Measurements from ENCODE around the gene RASSF1.

Gene RASSF1

GRCh38 chr3:50350527-50351322 is 10.1 kb upstream of the RASSF1 start, which contains the start of the genes CYB561D2 and NPRL2:
CYB561D2 (plus strand) TSS chr3:50350862; CDS start chr3:50351434, 572 bp downstream.
NPRL2 (minus strand) TSS chr3:50350775; CDS start chr3:50350652, 123 bp downstream.
- Histone ChIP-seq H3K4me1 (ENCODE audit: control insufficient read depth, insufficient read depth, low read length) (peaks cover 6% of the 10 kb centered on the region), H3K27me3 (ENCODE audit: control insufficient read depth, insufficient read depth, low read length) (peaks cover 10% of the 10 kb centered on the region), H3K36me3 (ENCODE audit: control insufficient read depth, insufficient read depth, low read length) (peaks cover 29% of the 10 kb centered on the region), H3K9me3 (ENCODE audit: control insufficient read depth, insufficient read depth, low read length) (no peaks in the 10 kb centered on the region), H3K9ac (ENCODE audit: low read depth, low read length) (peak within 1 kb of the TSS; percentile 95), H3K4me3 (ENCODE audit: low read depth, low read length) (peak within 1 kb of the TSS; percentile 100)

DNA sequence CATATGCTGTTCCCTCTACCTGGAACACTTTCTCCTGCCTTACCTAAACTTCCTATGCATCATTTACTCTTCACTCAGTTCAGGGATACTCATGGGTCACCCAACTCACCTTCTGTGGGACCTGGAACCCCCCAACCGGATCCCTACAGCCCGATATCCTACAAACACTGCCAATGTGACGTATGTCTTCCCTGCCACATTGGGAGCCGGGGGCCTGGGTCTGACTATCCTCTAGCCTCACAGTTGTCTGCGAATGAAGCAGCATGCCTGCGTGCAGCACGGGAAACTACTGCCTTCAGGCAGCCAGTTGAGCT is 9.5 kb upstream of the RASSF1 start:
- H3K9me3 ChIP-seq (ENCODE audit: control insufficient read depth, insufficient read depth, low read length) = no peaks in the 10 kb centered on the region
- H3K27me3 ChIP-seq (ENCODE audit: control insufficient read depth, insufficient read depth, low read length) = peaks cover 12% of the 10 kb centered on the region
- H3K4me3 ChIP-seq (ENCODE audit: low read depth, low read length) = peak overlapping the region; percentile 100
- H3K9ac ChIP-seq (ENCODE audit: low read depth, low read length) = peak overlapping the region; percentile 95
- H3K36me3 ChIP-seq (ENCODE audit: control insufficient read depth, insufficient read depth, low read length) = peaks cover 26% of the 10 kb centered on the region
- peaks cover 6% of the 10 kb centered on the region for H3K4me1 ChIP-seq (ENCODE audit: control insufficient read depth, insufficient read depth, low read length)

- Histone ChIP-seq H3K36me3 (ENCODE audit: control insufficient read depth, insufficient read depth, low read length) (peaks cover 9% of the 10 kb centered on the region), H3K9me3 (ENCODE audit: control insufficient read depth, insufficient read depth, low read length) (no peaks in the 10 kb centered on the region), H3K9ac (ENCODE audit: low read depth, low read length) (no peak overlapping the region), H3K4me1 (ENCODE audit: control insufficient read depth, insufficient read depth, low read length) (peaks cover 6% of the 10 kb centered on the region), H3K4me3 (ENCODE audit: low read depth, low read length) (no peak overlapping the region), H3K27me3 (ENCODE audit: control insufficient read depth, insufficient read depth, low read length) (peaks cover 39% of the 10 kb centered on the region)
Measured at GRCh38 chr3:50347187-50347813, 6.7 kb upstream of the RASSF1 start.

- peaks cover 9% of the 10 kb centered on the region for H3K36me3 ChIP-seq (ENCODE audit: control insufficient read depth, insufficient read depth, low read length)
- H3K4me3 ChIP-seq (ENCODE audit: low read depth, low read length) = peak within 1 kb of the TSS; percentile 78
- peaks cover 55% of the 10 kb centered on the region for H3K27me3 ChIP-seq (ENCODE audit: control insufficient read depth, insufficient read depth, low read length)
- H3K9ac ChIP-seq (ENCODE audit: low read depth, low read length) = no peak within 1 kb of the TSS
- peaks cover 2% of the 10 kb centered on the region for H3K4me1 ChIP-seq (ENCODE audit: control insufficient read depth, insufficient read depth, low read length)
- no peaks in the 10 kb centered on the region for H3K9me3 ChIP-seq (ENCODE audit: control insufficient read depth, insufficient read depth, low read length)
Measured at GRCh38 chr3:50345586-50346234, 5.1 kb upstream of the RASSF1 start, which contains the start of gene ZMYND10. ZMYND10 (minus strand) TSS chr3:50345732; CDS start chr3:50345579, 153 bp downstream.

DNA sequence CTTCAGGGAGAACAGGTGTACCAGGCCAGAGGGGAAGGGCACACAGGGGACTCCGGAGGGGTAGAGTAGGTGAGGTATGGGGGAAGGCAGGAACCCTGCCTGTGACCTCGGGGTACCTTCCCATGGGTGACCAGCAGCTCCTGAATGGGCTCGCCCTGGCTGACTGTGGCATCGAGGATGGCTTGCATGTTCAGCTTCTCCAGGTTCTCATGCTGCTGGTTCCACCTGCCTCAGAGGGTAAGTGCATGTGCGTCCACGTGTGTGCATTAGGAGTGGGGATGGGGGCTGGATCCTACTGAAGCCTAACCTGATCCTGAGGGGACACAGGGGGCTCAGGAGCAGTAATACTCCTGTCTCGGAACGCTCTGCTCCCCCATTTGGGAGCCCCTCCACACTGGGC is 4.4 kb upstream of the RASSF1 start:
- peaks cover 61% of the 10 kb centered on the region for H3K27me3 ChIP-seq (ENCODE audit: control insufficient read depth, insufficient read depth, low read length)
- H3K36me3 ChIP-seq (ENCODE audit: control insufficient read depth, insufficient read depth, low read length) = peaks cover 9% of the 10 kb centered on the region
- no peaks in the 10 kb centered on the region for H3K9me3 ChIP-seq (ENCODE audit: control insufficient read depth, insufficient read depth, low read length)
- peak overlapping the region; percentile 78 for H3K4me3 ChIP-seq (ENCODE audit: low read depth, low read length)
- peaks cover 3% of the 10 kb centered on the region for H3K4me1 ChIP-seq (ENCODE audit: control insufficient read depth, insufficient read depth, low read length)
- no peak overlapping the region for H3K9ac ChIP-seq (ENCODE audit: low read depth, low read length)

DNA sequence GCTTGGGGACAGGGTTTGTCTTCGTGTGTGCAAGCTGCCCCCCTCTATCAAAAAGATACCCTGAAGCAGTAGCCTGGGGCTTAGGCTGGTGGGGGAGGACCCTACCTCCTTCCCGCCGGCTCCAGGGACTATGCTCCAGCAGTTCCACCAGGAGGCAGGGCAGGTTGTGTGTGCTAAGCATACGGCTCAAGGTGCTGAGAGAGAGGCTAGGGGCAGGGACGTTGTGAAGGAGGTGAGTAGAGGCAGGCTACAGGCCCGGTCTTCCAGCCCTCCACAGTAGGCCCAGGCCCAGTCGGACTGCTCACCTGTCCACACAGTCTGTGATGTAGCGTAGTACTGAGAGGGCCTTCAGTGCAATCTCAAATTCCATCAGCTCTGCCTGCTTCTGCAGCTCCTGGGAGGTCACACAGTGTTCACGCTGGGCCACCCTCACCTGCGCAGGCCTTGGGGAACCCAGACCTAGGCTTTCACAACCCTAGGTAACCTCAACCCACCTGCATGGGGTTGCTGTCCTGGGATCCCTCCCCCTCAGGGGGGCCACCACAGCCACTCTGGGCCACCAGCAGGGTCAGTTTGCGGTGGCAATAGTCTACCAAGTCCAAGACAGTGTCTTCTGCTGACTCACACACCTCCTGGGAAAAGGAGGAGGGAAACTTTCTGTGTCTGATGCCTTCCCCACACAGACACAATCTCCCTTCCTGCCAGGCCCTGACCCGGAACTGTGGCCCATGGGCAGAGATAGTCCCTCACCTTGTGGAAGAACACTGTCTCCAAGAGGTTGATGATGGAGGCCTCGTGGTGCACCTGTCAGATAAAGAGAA is 2.4 kb upstream of the RASSF1 start:
- no peak overlapping the region for H3K9ac ChIP-seq (ENCODE audit: low read depth, low read length)
- H3K9me3 ChIP-seq (ENCODE audit: control insufficient read depth, insufficient read depth, low read length) = no peaks in the 10 kb centered on the region
- no peak overlapping the region for H3K4me3 ChIP-seq (ENCODE audit: low read depth, low read length)
- peaks cover 5% of the 10 kb centered on the region for H3K36me3 ChIP-seq (ENCODE audit: control insufficient read depth, insufficient read depth, low read length)
- H3K4me1 ChIP-seq (ENCODE audit: control insufficient read depth, insufficient read depth, low read length) = peaks cover 5% of the 10 kb centered on the region
- peaks cover 79% of the 10 kb centered on the region for H3K27me3 ChIP-seq (ENCODE audit: control insufficient read depth, insufficient read depth, low read length)

DNA sequence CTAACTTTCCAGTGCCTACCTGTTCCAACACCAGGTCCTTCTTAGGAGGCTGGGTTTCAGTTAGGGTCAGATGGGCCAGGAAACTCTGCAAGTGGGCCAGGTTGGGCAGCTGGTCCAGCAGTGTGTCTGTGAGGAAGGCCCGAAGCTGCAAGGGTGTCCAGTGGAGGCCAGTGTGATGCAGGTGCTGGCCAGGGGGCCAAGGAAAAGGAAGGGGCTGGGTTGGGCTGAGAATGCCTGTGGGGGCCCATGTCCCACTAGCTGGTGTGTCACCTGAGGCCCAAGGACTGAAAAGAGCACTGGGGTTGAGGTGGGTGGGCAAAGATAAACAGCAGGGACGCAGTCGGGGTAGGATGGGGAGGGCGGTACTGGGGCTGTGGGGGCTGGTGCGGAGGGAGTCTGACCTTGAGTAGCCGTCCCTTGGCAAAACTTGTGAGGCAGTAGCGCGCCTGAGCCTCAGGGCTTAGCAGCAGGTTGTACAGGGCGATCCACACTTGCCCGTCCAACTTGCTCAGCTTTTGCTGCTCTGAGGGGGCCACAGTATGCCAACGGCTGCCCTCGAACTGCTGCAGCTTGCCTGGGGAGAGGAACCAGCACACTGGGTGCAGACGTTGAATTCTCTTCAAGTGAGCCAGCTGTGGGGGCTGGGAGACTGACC is 1.5 kb upstream of the RASSF1 start:
- no peaks in the 10 kb centered on the region for H3K9me3 ChIP-seq (ENCODE audit: control insufficient read depth, insufficient read depth, low read length)
- no peak overlapping the region for H3K4me3 ChIP-seq (ENCODE audit: low read depth, low read length)
- no peaks in the 10 kb centered on the region for H3K36me3 ChIP-seq (ENCODE audit: control insufficient read depth, insufficient read depth, low read length)
- peaks cover 80% of the 10 kb centered on the region for H3K27me3 ChIP-seq (ENCODE audit: control insufficient read depth, insufficient read depth, low read length)
- H3K9ac ChIP-seq (ENCODE audit: low read depth, low read length) = no peak overlapping the region
- peaks cover 3% of the 10 kb centered on the region for H3K4me1 ChIP-seq (ENCODE audit: control insufficient read depth, insufficient read depth, low read length)

DNA sequence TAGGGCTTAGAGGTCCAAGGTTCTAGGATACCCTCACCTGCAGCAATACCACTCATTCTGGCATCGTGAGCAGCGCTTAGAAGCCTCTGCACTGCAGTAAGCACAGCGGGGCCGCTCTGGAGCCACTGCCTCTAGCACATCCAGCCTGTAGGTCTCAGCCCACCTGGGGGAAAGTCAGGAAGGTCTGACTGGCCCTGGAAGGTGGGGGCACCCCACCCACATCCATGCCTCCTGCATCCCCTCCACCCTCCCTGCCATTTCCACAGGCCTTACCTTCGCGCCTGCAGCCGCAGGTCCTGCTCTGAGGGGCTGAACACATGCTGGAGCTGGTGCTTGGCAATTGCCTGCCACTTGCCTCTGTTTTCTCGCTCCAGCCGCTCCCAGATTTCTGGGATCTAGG is 901 bp upstream of the RASSF1 start:
- Histone ChIP-seq H3K4me3 (ENCODE audit: low read depth, low read length) (peak overlapping the region; percentile 58), H3K27me3 (ENCODE audit: control insufficient read depth, insufficient read depth, low read length) (peaks cover 77% of the 10 kb centered on the region), H3K4me1 (ENCODE audit: control insufficient read depth, insufficient read depth, low read length) (peaks cover 3% of the 10 kb centered on the region), H3K9me3 (ENCODE audit: control insufficient read depth, insufficient read depth, low read length) (no peaks in the 10 kb centered on the region), H3K36me3 (ENCODE audit: control insufficient read depth, insufficient read depth, low read length) (no peaks in the 10 kb centered on the region), H3K9ac (ENCODE audit: low read depth, low read length) (no peak overlapping the region)

- H3K4me3 ChIP-seq (ENCODE audit: low read depth, low read length) = peak overlapping the region; percentile 58
- peaks cover 67% of the 10 kb centered on the region for H3K27me3 ChIP-seq (ENCODE audit: control insufficient read depth, insufficient read depth, low read length)
- no peak overlapping the region for H3K9ac ChIP-seq (ENCODE audit: low read depth, low read length)
- no peaks in the 10 kb centered on the region for H3K36me3 ChIP-seq (ENCODE audit: control insufficient read depth, insufficient read depth, low read length)
- H3K4me1 ChIP-seq (ENCODE audit: control insufficient read depth, insufficient read depth, low read length) = peaks cover 3% of the 10 kb centered on the region
- no peaks in the 10 kb centered on the region for H3K9me3 ChIP-seq (ENCODE audit: control insufficient read depth, insufficient read depth, low read length)
Measured at GRCh38 chr3:50340147-50340447, 539 bp downstream of the RASSF1 start.

GRCh38 chr3:50339485-50340146 is 1.0 kb downstream of the RASSF1 start:
- peaks cover 62% of the 10 kb centered on the region for H3K27me3 ChIP-seq (ENCODE audit: control insufficient read depth, insufficient read depth, low read length)
- H3K4me1 ChIP-seq (ENCODE audit: control insufficient read depth, insufficient read depth, low read length) = peaks cover 4% of the 10 kb centered on the region
- no peaks in the 10 kb centered on the region for H3K36me3 ChIP-seq (ENCODE audit: control insufficient read depth, insufficient read depth, low read length)
- no peaks in the 10 kb centered on the region for H3K9me3 ChIP-seq (ENCODE audit: control insufficient read depth, insufficient read depth, low read length)
- H3K4me3 ChIP-seq (ENCODE audit: low read depth, low read length) = peak overlapping the region; percentile 58
- H3K9ac ChIP-seq (ENCODE audit: low read depth, low read length) = no peak overlapping the region
